GM21367 (cell line): ENCODE data around the gene DAW1.
A peak's percentile ranks its signal among the peaks of the same experiment; 100 is the strongest.

Experiments used
- ATAC-seq: cut with Tn5 transposase; IDR thresholded peaks from one replicate; pipeline ENCODE4 v1.9.1; 2021; ENCODE audit not compliant: unreplicated experiment

Gene DAW1

GRCh38 chr2:227861011-227861410 is 10.4 kb upstream of the DAW1 start:
- ATAC-seq, result no peak

GRCh38 chr2:227862227-227862740 is 9.1 kb upstream of the DAW1 start:
- no peak for ATAC-seq

- no peak for ATAC-seq
These were observed 8.5 kb upstream of the DAW1 start for GRCh38 chr2:227862741-227863588.

GRCh38 chr2:227864161-227864756 is 7.2 kb upstream of the DAW1 start:
- no peak for ATAC-seq

GRCh38 chr2:227865291-227865690 is 6.1 kb upstream of the DAW1 start:
- no peak for ATAC-seq

GRCh38 chr2:227867386-227867785 is 4.0 kb upstream of the DAW1 start:
- no peak for ATAC-seq

GRCh38 chr2:227870710-227871374 is 589 bp upstream of the DAW1 start:
- no peak for ATAC-seq

- no peak for ATAC-seq
These were observed 1.2 kb downstream of the DAW1 start for GRCh38 chr2:227872676-227873075.

- ATAC-seq, result no peak
These were observed 4.9 kb downstream of the DAW1 start for GRCh38 chr2:227876300-227876801.

GRCh38 chr2:227877421-227878310 is 6.2 kb downstream of the DAW1 start:
- no peak for ATAC-seq

GRCh38 chr2:227880460-227880859 is 9.0 kb downstream of the DAW1 start:
- no peak for ATAC-seq

- peak; percentile 68 for ATAC-seq
These were observed 10.6 kb downstream of the DAW1 start for GRCh38 chr2:227881866-227882517.

- peak; percentile 94 for ATAC-seq
These were observed 13.1 kb downstream of the DAW1 start for GRCh38 chr2:227884511-227884947.

GRCh38 chr2:227886149-227886548 is 14.7 kb downstream of the DAW1 start:
- no peak for ATAC-seq

GRCh38 chr2:227888289-227888688 is 16.9 kb downstream of the DAW1 start:
- no peak for ATAC-seq

- ATAC-seq, result no peak
These were observed 17.9 kb downstream of the DAW1 start for GRCh38 chr2:227889336-227889735.

GRCh38 chr2:227890495-227891079 is 19.2 kb downstream of the DAW1 start:
- peak; percentile 76 for ATAC-seq

GRCh38 chr2:227891673-227892072 is 20.2 kb downstream of the DAW1 start:
- ATAC-seq, result no peak

GRCh38 chr2:227903381-227903780 is 31.9 kb downstream of the DAW1 start:
- ATAC-seq, result no peak

GRCh38 chr2:227906991-227907390 is 35.6 kb downstream of the DAW1 start:
- no peak for ATAC-seq
